GM19238 (cell line): ENCODE results near the gene RIOK3.
A peak's percentile ranks its signal among the peaks of the same experiment; 100 is the strongest.
"Not testable (repeated sequence)": the region's sequence is repeated elsewhere in the genome, so short reads cannot be mapped to it uniquely, and the experiment has no call there.

ENCODE experiments used
- DNase-seq: peaks from one replicate; pipeline ENCODE4 v3.0.0; 2011; ENCODE audit warnings: low spot score; ENCODE audit not compliant: insufficient read length

The RIOK3 gene

DNA sequence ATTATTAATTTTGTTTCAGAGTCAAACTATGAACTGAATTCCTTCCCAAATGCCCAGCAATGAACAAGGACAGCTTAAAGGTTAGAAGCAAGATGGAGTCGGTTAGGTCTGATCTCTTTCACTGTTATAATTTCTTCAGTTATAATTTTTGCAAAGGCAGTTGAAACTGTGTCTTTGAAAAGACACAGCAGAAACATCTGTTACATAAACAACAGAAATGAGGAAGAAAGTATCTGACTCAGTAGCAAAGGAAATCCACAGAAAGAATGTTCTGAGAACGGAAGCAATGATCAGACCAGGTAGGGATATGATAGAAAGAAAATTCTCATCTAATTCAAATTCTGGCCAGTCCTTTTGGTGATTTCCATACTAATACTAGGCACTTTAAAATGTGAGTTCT lies 45.0 kb downstream of the RIOK3 start:
- DNase-seq: no peak

DNA sequence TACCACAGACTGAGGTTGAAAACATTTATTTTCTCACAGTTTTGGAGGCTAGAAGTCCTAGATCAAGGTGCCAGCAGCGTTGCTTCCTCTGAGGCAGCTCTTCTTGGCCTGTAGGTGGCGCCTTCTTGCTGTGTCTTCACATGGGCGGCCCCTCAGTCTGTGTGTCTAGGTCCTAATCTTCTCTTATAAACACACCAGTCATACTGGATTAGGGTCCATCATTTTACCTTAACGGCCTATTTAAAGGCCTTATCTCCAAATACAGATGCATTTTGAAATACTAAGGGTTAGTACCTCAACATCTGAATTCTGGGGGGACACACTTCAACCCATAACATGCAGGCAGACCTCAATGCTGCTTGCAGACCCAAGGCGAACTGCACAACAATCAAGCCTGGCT lies 45.8 kb downstream of the RIOK3 start:
- DNase-seq: no peak

DNA sequence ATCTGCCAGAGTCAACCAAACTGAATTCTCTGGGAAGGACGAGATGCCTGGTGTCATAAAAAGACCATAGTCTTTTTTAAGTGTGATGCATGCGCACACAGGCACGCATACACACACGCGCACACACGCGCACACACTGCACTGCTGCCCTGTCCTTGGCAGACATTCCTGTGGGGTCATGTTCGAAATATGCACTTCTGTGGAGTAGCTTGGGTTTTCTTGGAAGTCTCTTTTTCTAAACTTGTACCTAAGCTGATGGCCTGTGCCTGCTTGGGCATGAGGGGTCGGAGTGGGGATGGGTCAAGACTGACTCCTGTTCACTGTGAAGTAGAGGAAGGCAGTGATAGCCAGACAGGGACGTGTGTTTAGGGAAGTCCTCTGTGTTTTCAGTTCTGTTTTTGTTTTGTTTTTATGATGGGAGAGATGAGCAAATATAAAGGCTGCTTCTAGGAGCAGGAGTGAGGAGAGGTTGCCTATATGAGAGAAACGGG lies 46.2 kb downstream of the RIOK3 start:
- no peak for DNase-seq

DNA sequence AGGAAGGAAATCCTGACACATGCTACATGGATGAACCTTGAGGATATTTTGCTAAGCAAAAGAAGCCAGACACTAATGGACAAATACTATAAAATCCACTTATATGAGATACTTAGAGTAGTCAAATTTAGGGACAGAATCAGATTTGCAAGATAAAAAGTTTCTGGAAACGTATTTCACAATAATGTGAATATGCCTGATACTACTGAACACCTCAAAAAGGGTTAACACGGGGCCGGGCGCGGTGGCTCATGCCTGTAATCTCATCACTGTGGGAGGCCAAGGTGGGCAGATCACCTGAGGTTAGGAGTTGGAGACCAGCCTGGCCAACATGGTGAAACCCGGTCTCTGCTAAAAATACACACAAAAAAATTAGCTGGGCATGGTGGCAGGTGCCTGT lies 48.5 kb downstream of the RIOK3 start:
- no peak for DNase-seq

DNA sequence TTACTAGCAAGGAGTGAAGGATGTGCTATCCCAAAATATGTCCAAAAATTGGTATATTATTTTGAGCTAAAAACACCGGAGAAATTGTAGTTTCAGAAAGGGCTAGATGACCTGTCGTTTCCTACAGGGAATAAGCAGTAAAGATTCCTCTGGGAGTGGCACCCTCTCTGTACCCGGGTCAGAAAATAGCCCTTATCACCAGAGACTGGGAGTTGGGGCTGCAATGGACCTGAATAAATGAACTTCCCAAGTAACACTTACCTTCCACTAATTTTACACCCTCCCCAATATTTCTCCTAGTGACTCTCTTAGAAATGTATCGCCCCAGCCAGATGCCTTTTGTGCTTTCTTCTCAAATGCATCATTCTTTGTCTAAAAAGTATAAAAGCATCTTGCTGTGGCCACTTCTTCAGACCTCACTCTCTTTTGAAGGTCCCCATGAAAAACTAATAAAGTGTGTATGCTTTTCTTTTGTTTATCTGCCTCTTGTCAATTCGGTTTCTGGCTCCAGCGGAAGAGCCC lies 49.5 kb downstream of the RIOK3 start:
- no peak for DNase-seq

DNA sequence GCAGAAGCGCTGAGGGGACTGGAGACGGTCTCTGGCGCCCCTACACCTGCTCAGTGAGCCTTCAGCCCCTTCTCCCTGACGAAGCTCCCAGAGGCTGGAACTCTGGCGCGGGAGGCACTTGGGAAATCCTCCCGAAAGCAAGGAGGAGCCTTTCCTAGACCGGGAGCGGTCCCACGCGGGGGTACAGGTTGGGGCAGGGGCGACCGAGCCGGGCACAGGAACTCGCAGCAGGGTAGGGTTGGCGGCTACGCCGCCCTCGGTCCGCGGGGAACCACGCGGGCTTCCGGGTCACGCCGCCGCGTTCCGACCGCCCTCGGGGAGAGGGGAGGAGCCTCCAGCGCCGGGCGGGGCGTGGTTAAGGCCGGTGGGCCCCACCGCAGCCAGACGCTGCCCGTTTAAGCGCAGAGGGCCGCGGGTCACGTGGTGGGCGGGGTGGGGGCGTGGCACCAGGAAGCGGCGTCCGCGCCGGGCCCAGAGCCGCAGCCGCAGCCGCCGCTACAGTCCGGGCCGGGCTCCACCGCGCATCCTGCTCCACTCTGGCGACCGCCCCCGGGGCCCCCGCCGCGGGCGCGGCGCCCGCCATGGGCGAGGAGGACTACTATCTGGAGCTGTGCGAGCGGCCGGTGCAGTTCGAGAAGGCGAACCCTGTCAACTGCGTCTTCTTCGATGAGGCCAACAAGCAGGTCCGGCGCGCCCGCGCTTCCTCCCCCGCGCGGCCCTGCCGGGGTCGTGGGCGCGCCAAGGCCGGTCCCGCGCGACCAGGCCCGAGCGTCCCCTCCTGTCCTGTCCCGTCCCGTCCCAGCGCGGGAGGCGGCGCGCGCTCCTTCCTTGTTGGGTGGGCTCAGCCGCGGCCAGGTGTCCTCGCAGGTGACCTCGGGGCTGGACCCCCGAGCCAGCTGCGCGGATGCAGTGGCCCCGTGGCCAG lies 50.2 kb downstream of the RIOK3 start, which contains the start of gene RMC1:
RMC1 (plus strand) TSS at position 474 of the 925 bp plus-strand sequence; CDS start at position 582, 108 bp downstream.
- DNase-seq: peak; percentile 79

DNA sequence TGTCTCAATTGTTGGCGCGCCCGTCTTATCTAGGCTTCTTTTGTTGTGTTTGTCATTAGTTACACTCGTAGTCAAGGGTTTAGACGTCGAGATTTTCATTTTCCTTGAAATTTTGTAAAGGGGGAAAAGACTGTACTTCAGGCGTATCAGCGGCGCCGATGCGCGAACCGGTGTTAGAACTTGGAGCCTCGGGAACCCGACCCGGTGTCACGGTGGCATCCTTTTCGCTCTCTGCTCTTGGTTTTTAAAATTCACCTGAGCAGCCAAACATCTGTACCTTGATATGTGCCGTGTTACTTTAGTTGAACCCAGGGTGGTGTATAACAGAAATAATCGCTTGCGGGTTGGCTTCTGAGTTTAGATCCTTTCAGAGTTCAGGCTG lies 50.9 kb downstream of the RIOK3 start:
- DNase-seq: no peak

DNA sequence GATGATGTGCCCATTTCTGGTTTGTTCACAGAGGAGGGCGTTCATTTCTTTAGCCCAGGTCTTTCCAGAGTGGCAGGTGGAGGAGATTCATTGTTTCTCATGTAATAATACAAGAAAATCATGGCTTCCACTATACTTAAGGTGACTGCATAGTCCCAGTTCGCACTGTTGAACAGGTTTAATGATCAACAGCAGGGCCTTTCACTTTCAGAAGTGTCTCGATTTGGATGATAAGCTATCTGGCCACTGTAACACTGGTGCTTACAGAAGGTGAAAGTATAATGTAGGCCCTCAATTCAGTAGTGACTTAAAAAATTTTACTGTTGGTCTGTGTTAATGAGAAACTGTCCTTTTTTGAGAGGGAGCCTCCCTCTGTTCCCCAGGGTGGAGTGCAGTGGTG lies 51.6 kb downstream of the RIOK3 start:
- peak; percentile 61 for DNase-seq

DNA sequence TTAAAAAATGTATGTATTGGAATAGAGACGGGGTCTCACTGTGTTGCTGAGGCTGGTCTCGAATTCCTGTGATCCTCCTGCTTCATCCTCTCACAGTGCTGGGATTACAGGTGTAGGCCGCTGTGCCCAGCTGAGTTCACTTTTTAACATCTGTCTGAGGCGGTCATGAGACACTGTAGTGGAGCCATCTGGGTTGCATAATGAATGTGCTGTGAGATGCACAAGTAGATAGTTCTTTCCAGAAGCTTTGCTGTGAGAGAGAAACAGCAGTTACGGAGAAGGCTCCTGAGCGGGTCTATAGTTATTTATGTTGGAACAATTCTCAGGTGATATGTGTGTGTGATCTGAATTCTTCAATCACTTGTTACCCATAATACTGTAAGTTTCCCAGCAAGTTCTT lies 53.3 kb downstream of the RIOK3 start:
- DNase-seq: no peak

DNA sequence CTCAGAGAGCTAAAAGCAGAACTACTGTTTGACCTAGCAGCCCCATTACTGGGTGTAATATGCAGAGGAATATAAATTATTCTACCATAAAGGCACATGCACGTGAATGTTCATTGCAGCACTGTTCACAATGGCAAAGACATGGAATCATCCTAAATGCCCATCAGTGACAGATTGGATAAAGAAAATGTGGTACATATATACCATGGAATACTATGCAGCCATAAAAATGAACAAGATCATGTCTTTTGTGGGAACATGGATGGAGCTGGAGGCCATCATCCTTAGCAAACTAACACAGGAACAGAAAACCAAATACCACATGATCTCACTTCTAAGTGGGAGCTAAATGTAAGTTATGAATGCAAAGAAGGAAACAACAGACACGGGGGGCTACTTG lies 57.8 kb downstream of the RIOK3 start:
- DNase-seq: not testable (repeated sequence)

DNA sequence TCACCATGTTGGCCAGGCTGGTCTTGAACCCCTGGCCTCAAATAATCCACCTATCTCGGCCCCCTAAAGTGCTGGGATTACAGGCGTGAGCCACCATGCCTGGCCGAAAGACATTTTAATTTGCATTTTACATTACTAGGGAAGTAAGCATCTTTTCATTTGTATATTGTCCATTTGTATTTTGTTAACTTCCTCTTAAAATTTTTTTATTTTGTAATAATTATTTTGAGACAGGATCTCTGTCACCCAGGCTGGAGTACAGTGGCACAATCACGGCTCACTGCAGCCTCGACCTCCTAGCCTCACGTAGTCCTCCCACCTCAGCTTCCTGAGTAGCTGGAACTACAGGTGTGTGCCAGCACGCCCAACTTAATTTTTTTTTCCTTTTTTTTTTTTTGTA lies 59.1 kb downstream of the RIOK3 start:
- DNase-seq: not testable (repeated sequence)

DNA sequence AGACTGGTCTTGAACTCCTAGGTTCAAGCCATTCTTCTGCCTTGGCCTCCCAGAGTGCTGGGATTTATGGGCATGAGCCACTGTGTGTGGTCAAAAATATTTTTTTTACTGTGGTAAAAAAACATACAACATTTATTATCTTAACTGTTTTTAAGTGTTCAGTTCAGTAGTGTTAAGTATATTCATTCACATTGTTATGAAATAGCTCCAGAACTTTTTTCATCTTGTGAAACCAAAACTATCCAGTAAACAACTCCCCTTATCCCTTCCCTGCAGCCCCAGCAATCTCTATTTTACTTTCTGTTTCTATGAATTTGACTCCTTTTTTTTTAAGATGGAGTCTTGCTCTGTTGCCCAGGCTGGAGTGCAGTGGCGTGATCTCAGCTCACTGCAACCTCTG lies 59.6 kb downstream of the RIOK3 start:
- DNase-seq: no peak

DNA sequence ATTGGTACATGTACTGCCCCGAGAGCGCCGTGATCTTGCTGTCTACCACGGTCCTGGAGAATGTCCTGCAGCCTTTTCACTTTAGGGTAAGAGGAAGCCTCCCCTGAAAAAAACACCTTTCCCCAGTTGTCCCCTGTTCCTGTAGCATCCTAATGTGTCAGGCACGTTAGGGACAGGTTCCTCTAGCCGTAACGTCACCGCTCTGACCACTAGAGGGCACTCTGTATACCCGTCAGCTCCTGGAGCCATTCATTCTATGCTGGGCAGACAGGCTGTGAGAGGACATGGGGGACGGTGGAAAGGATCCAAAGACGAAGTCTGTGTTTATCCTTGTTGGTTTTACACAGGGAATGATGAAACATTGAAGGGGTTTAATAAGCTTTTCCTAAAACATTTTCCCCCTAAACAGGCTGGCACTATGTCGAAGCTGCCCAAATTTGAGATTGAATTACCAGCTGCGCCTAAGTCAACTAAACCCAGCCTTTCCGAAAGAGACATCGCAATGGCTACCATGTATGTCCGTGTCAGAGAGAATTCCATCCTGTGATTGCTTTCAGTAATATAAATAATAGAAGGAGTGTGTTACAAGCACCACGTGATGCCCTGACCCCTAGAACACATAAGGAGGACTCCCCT lies 62.9 kb downstream of the RIOK3 start:
- DNase-seq: peak; percentile 62

DNA sequence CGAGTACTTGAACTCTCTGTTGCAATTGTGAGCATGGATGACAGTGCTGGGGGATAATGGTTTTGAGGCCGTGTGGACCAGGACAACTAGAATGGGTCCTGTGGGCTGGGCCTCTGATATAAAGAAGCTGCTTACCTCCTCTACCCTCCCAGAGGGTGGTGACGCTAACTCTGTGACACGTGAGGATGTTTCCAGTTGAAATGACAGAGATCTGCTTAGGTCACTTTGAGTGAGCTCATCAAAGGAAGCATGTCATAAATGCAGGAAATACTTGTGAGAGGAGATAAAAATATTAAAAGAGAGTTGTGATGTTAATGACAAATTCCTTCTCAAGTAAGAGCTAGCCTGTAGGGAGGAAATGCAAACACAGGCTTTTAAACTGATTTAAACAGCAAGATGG lies 66.6 kb downstream of the RIOK3 start:
- no peak for DNase-seq

DNA sequence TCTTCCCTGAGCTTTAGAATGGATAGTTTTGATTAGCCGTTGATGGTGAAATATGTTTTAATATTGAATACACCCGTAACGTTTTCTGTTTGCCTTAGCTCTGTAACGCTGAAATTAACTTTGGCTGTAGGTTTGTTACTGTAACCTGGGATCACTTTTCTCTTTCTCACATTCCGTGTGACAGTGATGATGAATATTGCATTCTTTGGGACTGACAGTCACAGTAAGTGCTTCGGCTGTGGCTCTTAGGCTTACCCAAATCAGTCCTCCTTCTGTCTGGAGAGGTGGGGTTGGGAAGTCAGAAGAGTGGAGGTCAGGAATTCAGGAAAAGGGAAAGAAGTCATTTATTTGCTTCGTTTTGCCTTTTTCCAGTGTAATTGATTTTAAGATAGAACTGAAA lies 68.2 kb downstream of the RIOK3 start:
- no peak for DNase-seq

DNA sequence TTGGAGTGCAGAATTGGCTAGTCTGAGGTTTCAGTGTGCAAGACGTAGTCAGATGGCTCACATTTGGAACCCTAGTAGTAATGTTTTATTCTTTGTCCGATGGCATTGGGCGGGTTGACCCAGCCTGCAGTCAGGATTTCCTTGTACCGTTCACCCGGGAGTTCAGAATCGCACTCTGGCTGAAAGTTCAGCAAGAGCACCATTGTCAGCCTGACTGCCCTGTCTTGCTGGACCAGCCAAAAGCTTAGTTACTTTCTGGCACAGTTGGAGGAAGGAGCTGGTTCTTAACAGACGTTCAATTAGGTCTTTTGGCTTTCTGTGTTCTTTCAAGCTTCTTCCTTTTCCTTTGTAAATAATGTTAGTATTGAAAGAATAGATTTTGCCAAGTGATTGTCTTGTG lies 68.8 kb downstream of the RIOK3 start:
- no peak for DNase-seq

DNA sequence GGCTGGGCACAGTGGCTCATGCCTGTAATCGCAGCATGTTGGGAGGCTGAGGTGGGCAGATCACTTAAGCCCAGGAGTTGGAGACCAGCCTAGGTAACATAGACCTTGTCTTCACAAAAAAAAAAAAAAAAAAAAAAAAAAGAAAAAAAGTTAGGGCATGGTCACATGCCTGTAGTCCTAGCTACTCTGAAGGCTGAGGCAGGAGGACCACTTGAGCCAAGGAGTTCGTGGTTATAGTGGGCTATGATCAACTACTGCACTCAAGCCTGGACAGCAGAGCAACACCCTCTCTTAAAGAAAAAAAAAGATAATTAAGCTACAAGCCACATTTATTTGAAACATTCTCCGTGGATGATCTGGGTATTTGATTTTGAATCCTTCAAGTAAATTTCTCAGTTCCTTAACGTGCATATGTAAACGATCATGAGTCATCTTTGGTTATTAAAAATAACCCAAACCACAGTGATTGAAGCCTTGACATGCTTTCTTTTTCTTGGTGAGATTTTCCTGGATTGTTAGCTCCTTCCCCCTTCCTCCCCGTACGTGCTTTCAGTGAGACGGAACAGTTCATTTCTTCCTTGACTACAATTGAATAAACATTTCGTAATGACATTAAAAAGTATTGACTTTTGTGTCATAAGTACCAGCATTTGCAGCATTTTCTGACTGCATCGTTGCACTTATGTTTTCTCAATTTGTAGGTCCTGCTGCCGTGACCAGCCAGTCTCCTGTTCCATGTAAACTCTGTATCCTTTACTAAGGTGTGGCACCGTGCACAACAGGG lies 70.5 kb downstream of the RIOK3 start:
- no peak for DNase-seq

DNA sequence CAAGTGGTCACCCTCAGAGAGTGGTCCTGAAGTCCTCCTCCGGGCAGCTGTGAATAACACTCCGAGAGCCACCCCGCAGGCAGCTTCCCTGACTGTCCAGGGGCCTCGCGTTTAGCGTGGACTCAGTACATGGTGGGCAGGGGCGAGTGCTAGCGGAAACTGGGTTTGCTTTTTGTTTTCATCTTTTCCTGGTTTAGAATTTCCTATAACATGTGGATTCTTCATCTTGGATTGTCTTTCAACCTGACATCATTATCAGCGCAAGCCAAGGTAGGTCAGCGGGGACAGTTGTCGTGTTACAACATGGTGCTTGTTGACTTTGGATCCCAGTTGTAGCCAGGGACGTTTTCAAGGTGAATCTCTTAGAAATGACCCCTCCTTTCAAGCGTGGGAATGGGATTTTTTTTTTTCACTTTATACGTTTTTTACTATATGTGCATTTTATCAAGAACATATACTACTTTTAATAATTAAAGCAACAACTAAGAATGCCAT lies 71.2 kb downstream of the RIOK3 start:
- no peak for DNase-seq

DNA sequence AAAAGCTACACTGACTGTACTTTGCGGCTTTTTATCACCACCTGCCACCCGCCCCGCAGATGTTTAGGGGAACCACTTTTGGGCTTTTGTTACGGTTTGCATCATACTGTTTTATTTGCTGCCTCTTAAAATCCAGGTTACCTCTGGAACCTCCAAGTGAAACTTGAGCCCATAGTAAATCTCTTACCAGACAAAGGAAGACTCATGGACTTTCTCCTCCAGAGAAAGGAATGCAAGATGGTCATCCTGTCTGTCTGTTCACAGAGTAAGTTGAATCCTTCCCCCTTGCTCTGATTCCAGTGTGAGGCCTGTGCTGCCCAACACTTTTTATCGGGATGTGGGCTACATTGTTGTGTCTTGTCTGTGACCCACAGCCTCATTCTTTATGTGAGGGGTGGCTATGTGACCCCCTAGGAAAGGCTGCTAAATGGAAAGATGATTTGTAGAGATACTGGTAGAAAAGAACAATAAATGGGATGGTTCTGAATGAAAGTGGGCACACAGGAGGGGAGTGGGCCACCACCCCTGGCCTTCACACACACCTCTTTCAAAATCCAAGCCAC lies 73.5 kb downstream of the RIOK3 start:
- DNase-seq: no peak

DNA sequence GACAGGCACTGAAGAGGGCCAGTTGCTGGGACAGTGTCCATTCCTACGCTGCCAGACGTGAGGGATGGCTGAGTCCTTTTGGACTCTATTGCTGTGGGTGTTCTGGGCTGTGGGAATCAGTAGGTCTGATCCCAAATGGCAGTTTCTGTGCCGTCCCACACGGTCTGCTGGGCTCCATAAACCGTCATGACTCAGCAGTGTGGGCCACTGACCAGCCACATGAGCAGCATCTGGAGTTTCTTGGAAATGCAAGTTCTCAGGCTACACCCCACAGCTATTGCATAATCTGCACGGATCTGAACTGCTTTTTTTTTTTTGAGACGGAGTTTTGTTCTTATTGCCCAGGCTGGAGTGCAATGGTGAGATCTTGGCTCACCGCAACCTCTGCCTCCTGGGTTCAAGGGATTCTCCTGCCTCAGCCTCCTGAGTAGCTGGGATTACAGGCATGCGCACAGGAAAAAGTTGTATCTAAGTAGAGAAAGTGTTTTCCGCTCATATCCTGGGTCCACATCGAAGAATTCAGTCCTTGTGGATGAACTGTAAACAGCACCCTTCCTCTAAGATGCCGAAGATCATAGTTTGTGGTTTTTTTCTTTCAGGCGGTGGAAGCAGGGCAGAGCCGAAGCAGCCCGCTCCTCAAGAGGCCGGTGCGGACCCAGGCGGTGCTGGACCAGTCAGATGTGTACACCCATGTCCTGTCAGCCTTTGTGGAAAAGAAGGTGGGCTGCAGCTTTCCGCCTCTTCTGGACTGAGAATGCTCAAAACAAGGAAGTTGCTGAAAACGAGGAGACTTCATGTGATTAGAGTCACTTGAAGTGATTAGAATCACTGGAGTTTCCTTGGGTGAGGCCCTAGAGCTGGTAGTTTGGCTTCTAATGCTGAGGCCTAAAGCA lies 75.7 kb downstream of the RIOK3 start:
- DNase-seq: no peak
